ENCODE results near the gene PDE1C.

PDE1C gene

DNA sequence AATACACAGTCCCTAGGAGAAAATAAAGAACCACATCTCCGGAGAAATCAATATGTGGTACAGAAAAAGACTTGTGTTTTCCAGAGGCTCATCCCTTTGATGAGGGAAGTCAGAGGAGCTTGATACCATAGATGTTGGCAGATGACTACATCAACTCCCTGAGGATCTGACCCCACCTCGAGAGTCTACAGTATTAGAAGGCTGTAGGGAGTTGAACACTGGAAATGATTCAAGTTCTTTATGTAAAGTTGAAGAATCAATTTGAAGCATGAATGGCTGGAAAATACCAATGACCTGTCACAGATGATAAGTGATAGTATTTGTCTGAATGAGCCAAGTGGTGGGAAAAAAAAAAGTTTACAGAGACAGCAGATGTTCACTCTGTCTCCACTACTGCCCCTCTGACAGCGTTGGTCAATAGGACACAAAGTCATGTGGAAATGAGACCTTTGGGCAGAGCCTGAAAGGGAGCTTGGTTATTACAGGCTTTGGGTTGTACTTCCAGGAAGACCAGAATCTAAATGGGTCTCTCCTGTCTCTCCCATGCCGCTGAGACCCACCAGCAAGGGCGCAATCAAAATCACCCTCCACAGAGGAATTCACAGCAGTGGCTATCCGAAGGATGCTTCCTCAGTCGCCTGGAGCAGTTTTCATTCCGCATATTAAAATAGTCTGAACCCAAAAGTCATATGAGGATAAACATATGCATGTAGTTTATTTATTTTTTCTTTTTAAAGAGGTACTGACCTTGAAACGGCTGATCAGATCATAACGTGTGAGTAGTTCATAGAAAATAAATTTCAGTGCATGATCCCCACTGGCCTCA lies 197.4 kb downstream of the PDE1C start:
- no peak for TF ChIP-seq CTCF (IDR thresholded peaks at IDR 0.05)
- TF ChIP-seq ZFX (IDR thresholded peaks at IDR 0.05; ENCODE audit: borderline replicate concordance) = no peak
- no peak overlapping the region for H3K27ac ChIP-seq

DNA sequence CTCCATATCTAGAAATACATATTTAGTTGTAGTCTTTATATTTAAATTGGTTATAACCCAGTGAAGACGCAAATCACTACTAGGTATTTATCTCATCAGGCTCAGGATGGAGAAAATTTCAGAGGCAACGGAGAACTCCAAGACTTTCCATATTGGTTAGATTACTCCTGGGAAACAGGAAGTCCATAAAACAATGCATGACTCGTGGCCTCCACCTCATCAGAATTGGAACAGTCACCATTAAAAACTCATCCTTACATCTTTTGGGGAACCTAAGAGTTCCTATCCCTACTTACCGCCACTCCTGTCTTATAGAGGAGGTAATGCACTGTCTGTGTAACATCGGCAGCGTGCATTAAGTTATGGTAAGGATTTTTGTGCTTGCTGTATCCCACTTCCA lies 205.6 kb downstream of the PDE1C start:
- no peak overlapping the region for H3K27ac ChIP-seq
- no peak for TF ChIP-seq CTCF (IDR thresholded peaks at IDR 0.05)
- no peak for TF ChIP-seq ZFX (IDR thresholded peaks at IDR 0.05; ENCODE audit: borderline replicate concordance)

DNA sequence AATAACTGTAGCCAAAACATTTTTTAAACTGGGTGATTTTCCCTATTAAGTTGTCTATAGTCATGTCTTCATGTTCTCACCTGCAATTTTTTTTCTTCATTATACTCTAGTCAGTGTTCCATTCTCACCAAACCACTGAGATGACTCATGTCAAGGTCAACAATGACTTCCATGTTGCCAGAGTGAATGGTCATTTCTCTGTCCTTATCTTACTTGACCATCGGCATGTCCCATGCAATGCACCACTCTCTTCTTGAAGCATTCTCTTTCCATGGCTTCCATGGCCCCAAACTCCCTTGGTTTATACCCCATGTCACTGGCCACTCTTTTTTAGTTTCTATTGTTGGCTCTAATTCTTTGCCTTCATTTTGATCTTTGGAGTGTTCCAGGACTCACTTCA lies 209.3 kb downstream of the PDE1C start:
- H3K27ac ChIP-seq = no peak overlapping the region
- TF ChIP-seq ZFX (IDR thresholded peaks at IDR 0.05; ENCODE audit: borderline replicate concordance) = no peak
- TF ChIP-seq CTCF (IDR thresholded peaks at IDR 0.05) = no peak

- TF ChIP-seq CTCF (IDR thresholded peaks at IDR 0.05) (no peak), ZFX (IDR thresholded peaks at IDR 0.05; ENCODE audit: borderline replicate concordance) (no peak)
- H3K27ac ChIP-seq = no peak overlapping the region
These were observed 212.2 kb downstream of the PDE1C start for GRCh38 chr7:31858055-31858454.

DNA sequence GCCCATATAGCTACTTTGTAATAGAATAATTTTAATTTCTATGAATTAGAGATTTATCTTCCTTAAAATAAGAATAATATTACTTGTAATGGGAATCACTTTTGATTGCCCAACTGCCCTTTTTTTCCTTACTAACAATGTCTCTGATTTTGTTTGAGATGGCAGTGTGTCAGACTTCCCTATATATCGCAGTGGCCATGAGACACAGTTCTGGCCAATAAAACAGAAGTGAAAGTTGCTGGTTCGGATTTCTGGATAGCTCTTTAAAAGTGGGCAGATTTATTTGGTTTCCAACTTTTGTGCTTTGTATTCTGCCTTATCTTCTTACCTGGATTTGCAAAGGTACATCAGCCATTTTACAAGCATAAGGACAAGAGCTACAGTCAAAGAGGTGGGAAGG lies 213.0 kb downstream of the PDE1C start:
- TF ChIP-seq CTCF (IDR thresholded peaks at IDR 0.05) (no peak), ZFX (IDR thresholded peaks at IDR 0.05; ENCODE audit: borderline replicate concordance) (no peak)
- no peak overlapping the region for H3K27ac ChIP-seq

DNA sequence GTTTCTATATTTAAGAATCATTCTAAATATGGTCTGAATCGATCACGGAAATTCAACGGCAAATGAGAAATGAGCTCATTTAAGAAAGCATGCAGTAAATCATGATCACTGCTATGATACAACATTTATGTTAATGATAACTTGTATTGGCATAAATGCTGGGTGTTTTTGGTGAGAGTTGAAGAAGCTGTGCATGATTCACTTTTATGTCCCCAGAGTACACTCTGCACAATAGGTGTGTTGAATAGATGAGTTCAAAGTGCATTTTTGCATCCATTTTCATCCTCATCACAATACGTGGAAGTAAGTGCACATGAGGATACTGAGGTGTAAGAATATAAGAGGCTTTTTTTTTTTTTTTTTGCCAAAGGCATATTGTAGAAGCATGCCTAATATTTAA lies 213.9 kb downstream of the PDE1C start:
- H3K27ac ChIP-seq = no peak overlapping the region
- TF ChIP-seq ZFX (IDR thresholded peaks at IDR 0.05; ENCODE audit: borderline replicate concordance) (no peak), CTCF (IDR thresholded peaks at IDR 0.05) (no peak)

- no peak for TF ChIP-seq ZFX (IDR thresholded peaks at IDR 0.05; ENCODE audit: borderline replicate concordance)
- no peak for TF ChIP-seq CTCF (IDR thresholded peaks at IDR 0.05)
- no peak overlapping the region for H3K27ac ChIP-seq
These were observed 214.7 kb downstream of the PDE1C start for GRCh38 chr7:31855530-31855929.
